ENCODE results near the gene NEK9.

DNA sequence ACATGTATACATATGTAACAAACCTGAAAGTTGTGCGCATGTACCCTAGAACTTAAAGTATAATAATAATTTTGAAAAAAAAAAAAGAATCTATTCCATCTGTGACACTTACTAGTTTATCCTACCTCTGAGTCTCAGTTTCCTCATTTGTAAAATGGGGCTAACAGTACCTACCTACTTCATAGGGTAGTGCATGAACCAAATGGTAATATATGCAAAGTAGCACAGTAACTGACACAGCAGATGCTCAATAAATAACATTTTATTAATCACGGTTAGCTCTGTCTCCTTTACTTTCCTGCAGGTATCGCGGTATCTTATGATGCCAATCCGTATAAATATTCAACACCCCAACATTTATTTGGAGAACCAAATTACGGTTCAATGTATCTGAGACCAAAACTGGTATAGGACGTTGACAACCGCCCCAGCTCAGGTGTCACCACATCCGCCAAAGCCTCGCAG, 48.9 kb upstream of the NEK9 start:
- TF ChIP-seq, protein P1, sequence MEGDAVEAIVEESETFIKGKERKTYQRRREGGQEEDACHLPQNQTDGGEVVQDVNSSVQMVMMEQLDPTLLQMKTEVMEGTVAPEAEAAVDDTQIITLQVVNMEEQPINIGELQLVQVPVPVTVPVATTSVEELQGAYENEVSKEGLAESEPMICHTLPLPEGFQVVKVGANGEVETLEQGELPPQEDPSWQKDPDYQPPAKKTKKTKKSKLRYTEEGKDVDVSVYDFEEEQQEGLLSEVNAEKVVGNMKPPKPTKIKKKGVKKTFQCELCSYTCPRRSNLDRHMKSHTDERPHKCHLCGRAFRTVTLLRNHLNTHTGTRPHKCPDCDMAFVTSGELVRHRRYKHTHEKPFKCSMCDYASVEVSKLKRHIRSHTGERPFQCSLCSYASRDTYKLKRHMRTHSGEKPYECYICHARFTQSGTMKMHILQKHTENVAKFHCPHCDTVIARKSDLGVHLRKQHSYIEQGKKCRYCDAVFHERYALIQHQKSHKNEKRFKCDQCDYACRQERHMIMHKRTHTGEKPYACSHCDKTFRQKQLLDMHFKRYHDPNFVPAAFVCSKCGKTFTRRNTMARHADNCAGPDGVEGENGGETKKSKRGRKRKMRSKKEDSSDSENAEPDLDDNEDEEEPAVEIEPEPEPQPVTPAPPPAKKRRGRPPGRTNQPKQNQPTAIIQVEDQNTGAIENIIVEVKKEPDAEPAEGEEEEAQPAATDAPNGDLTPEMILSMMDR (IDR thresholded peaks at IDR 0.05), result no peak
- no peak for TF ChIP-seq ZFX (IDR thresholded peaks at IDR 0.05; ENCODE audit: borderline replicate concordance)

Measured in 22Rv1 (cell line).